ENCODE data around the gene STK11.

Gene STK11

GRCh38 chr19:1275260-1275975, 69.8 kb downstream of the STK11 start, which contains the start of gene FAM174C:
TSS of gene FAM174C (plus strand) at chr19:1275530. CDS start at chr19:1275550, 20 bp downstream.
- peak; percentile 98 for DNase-seq

GRCh38 chr19:1275976-1276627, 70.5 kb downstream of the STK11 start:
- DNase-seq = no peak

GRCh38 chr19:1276628-1277022, 71.0 kb downstream of the STK11 start:
- no peak for DNase-seq

GRCh38 chr19:1277061-1277460, 71.5 kb downstream of the STK11 start:
- DNase-seq = no peak
